Sigmoid colon (tissue), 4 donors: ENCODE data around the gene SMCR8.

ENCODE experiments used
- EP300 ChIP-seq, 4 donors: sonication (generic); formaldehyde crosslinking; IDR thresholded peaks; one replicate each; pipeline ENCODE4 v1.6.1; 2017; ENCODE audit warnings: antibody characterized with exemption in 4 of 4
- TF ChIP-seq, protein P1 (sequence below), 4 experiments: fragments of 450-650 bp in 3 of 4; fragments of 200-600 bp in 1 of 4; IDR thresholded peaks; one replicate each; pipeline ENCODE4 v1.5.1; 2016 to 2019; ENCODE audit warnings: antibody characterized with exemption in 4 of 4, mild to moderate bottlenecking in 3 of 4, moderate library complexity in 2 of 4

DNA sequence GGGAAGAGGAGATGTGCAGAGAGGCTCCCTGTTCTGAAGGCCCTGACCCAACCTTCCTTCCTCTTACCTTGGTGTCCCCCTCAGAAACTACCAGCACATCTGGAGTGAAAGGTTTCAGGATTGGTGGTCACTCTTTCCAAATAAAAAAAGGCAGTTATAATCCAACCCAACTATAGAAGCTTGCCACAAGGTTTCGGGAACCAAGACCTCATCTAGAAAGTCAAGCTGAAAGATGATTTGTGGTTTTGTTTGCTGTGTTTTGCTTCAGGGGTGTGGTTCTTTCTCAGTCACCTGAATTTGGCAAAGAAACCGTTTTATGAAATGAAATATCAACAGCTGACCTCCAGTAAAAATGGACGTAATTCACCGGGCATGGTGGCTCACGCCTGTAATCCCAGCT lies 28.9 kb downstream of the SMCR8 start:
- TF ChIP-seq, protein P1, sequence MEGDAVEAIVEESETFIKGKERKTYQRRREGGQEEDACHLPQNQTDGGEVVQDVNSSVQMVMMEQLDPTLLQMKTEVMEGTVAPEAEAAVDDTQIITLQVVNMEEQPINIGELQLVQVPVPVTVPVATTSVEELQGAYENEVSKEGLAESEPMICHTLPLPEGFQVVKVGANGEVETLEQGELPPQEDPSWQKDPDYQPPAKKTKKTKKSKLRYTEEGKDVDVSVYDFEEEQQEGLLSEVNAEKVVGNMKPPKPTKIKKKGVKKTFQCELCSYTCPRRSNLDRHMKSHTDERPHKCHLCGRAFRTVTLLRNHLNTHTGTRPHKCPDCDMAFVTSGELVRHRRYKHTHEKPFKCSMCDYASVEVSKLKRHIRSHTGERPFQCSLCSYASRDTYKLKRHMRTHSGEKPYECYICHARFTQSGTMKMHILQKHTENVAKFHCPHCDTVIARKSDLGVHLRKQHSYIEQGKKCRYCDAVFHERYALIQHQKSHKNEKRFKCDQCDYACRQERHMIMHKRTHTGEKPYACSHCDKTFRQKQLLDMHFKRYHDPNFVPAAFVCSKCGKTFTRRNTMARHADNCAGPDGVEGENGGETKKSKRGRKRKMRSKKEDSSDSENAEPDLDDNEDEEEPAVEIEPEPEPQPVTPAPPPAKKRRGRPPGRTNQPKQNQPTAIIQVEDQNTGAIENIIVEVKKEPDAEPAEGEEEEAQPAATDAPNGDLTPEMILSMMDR (IDR thresholded peaks at IDR 0.05) = no peak
- no peak for TF ChIP-seq EP300 (IDR thresholded peaks at IDR 0.05)
